ENCODE measurements around the gene RCC1. TPM values are rescaled to one million over a fixed set of nuclear protein-coding genes. Genes with fewer than 3 reads are reported as not detected.
"Not testable (repeated sequence)": the region's sequence is repeated elsewhere in the genome, so short reads cannot be mapped to it uniquely, and the experiment has no call there.

The RCC1 gene

DNA sequence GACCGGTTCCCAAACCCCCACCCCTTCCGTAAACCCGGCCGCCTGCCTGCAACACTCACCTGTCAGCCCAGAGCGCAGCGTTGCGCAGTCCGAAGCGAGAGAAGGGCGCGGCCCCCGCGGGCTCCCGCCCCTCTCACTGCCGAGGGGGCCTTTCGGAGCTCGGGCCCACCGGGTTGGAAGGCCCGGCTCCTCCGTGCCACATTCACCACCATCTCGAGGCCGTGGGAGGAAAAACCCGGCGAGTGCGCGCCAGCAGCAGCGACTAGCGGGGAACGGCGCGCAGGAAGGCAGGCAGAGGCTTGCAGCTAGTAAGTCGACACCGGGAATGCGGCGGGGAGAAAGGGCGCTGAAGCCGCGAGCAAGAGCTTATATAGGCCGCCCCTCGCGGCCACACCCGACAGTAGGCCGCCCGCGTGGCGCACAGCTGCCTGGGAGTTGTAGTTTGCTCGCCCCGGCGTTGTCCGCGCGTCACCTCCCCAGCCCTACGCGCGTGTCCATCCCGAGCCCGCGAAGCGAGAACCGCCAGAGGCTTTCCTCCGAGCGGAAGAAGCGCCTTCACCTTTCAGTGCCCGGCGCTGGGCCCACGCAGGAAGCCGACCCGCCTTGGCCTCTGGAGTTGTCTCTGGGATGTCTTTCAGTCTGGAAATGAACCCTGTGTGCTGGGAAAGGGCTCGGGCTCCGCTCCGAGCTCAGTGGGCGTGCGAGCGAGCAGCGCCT lies 75.8 kb downstream of the RCC1 start:
- Histone ChIP-seq H3K56ac (ENCODE audit: low read length) (peak overlapping the region; percentile 95), H3K4me3 (ENCODE audit: low read length) (peak overlapping the region; percentile 97), H3K18ac (ENCODE audit: low read length) (peak overlapping the region; percentile 40), H3K79me1 (ENCODE audit: low read length) (peaks cover 4% of the 10 kb centered on the region), H3K27ac (ENCODE audit: low read depth, low read length) (peak overlapping the region; percentile 18), H4K8ac (ENCODE audit: low read depth, low read length) (no peak overlapping the region), H3K4me2 (ENCODE audit: low read length) (peak overlapping the region; percentile 98), H2BK120ac (ENCODE audit: low read depth, low read length) (no peak overlapping the region), H2AK5ac (ENCODE audit: low read length) (no peak overlapping the region), H2BK15ac (replicated peaks; ENCODE audit: low read depth) (no peak overlapping the region), H3K27me3 (ENCODE audit: insufficient read depth, low read length, poor library complexity) (no peaks in the 10 kb centered on the region), H2BK5ac (ENCODE audit: low read length) (peak overlapping the region; percentile 51), H3K4me1 (ENCODE audit: control insufficient read depth, low read depth, low read length) (no peaks in the 10 kb centered on the region), H3K9ac (ENCODE audit: low read length) (peak overlapping the region; percentile 99), H4K5ac (ENCODE audit: low read length) (no peak overlapping the region), H3K36me3 (ENCODE audit: control insufficient read depth, insufficient read depth, low read length) (peaks cover 15% of the 10 kb centered on the region), H3K23ac (ENCODE audit: low read length) (peak overlapping the region; percentile 20), H3K4ac (ENCODE audit: low read depth, low read length) (no peak overlapping the region), H3K79me2 (ENCODE audit: control insufficient read depth, insufficient read depth, low read length) (peaks cover 24% of the 10 kb centered on the region)
- no CpG with 5 or more reads among the region's 75 CpGs for WGBS (ENCODE audit: extremely low coverage, insufficient coverage, low lambda C conversion rate)
- peak; percentile 96 for DNase-seq

DNA sequence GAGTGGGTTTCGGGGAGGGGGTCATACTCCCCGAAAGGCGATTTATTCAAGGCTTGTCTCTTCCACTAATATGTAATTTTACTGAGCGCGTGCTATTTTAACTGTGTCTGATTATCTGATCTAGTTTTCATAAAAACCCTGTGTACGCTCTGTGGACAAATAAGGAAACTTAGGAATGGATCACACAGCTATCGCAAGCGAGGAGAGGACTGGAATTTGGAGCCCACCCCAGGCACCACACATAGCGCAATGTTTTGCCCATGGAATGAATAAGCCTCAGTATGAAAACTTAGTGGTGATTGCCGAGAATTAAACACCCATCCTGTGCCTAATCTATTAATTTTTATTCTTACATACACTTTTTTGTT lies 76.4 kb downstream of the RCC1 start:
- H3K4me2 ChIP-seq (ENCODE audit: low read length) = peak overlapping the region; percentile 40
- H3K27me3 ChIP-seq (ENCODE audit: insufficient read depth, low read length, poor library complexity) = no peaks in the 10 kb centered on the region
- no peak overlapping the region for H2BK5ac ChIP-seq (ENCODE audit: low read length)
- peaks cover 24% of the 10 kb centered on the region for H3K79me2 ChIP-seq (ENCODE audit: control insufficient read depth, insufficient read depth, low read length)
- H3K9ac ChIP-seq (ENCODE audit: low read length) = peak overlapping the region; percentile 58
- no peak overlapping the region for H4K5ac ChIP-seq (ENCODE audit: low read length)
- H3K4me1 ChIP-seq (ENCODE audit: control insufficient read depth, low read depth, low read length) = no peaks in the 10 kb centered on the region
- H3K36me3 ChIP-seq (ENCODE audit: control insufficient read depth, insufficient read depth, low read length) = peaks cover 15% of the 10 kb centered on the region
- H3K79me1 ChIP-seq (ENCODE audit: low read length) = peaks cover 4% of the 10 kb centered on the region
- no peak overlapping the region for H2AK5ac ChIP-seq (ENCODE audit: low read length)
- no peak overlapping the region for H4K8ac ChIP-seq (ENCODE audit: low read depth, low read length)
- H3K18ac ChIP-seq (ENCODE audit: low read length) = no peak overlapping the region
- H2BK120ac ChIP-seq (ENCODE audit: low read depth, low read length) = no peak overlapping the region
- H3K56ac ChIP-seq (ENCODE audit: low read length) = peak overlapping the region; percentile 83
- DNase-seq = no peak
- no peak overlapping the region for H3K27ac ChIP-seq (ENCODE audit: low read depth, low read length)
- no peak overlapping the region for H3K4ac ChIP-seq (ENCODE audit: low read depth, low read length)
- H2BK15ac ChIP-seq (replicated peaks; ENCODE audit: low read depth) = no peak overlapping the region
- no CpG with 5 or more reads among the region's 10 CpGs for WGBS (ENCODE audit: extremely low coverage, insufficient coverage, low lambda C conversion rate)
- H3K4me3 ChIP-seq (ENCODE audit: low read length) = peak overlapping the region; percentile 6
- H3K23ac ChIP-seq (ENCODE audit: low read length) = no peak overlapping the region

DNA sequence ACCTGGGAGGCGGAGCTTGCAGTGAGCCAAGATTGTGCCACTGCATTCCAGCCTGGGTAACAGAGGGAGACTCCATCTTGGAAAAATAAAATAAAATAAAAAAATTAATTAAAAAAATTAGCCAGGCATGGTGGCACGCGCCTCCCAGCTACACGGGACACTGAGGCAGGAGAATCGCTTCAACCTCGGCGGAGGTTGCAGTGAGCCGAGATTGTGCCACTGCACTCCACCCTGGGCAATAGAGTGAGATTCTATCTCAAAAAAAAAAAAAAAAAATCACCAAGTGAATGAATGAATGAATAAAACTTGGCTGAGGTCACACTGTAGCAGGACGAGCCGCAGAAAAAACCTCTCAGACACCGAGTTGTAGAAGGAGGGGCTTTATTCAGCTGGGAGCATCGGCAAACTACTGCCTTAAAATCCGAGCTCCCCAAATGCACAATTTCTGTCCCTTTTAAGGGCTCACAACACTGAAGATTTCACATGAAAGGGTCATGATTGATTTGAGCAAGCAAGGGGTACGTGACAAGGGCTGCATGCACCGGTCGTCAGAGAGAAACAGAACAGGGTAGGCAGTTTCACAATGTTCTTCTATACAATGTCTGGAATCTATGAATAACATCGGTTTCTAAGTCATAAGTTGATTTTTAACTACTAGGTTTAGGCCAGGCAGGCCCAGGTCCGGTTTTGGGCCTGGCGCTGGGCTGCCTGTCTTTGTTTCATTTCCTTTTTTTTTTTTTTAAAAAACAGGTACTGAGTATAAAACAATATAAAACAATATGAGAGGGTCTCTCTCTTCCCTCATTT lies 80.9 kb downstream of the RCC1 start:
- H2AK5ac ChIP-seq (ENCODE audit: low read length); H3K9ac ChIP-seq (ENCODE audit: low read length); H4K8ac ChIP-seq (ENCODE audit: low read depth, low read length); H4K5ac ChIP-seq (ENCODE audit: low read length); H3K4me1 ChIP-seq (ENCODE audit: control insufficient read depth, low read depth, low read length); H2BK5ac ChIP-seq (ENCODE audit: low read length); H3K27me3 ChIP-seq (ENCODE audit: insufficient read depth, low read length, poor library complexity); H3K18ac ChIP-seq (ENCODE audit: low read length); H3K4me3 ChIP-seq (ENCODE audit: low read length); H2BK15ac ChIP-seq (replicated peaks; ENCODE audit: low read depth); H3K27ac ChIP-seq (ENCODE audit: low read depth, low read length); H3K4ac ChIP-seq (ENCODE audit: low read depth, low read length); DNase-seq; H3K23ac ChIP-seq (ENCODE audit: low read length); H3K36me3 ChIP-seq (ENCODE audit: control insufficient read depth, insufficient read depth, low read length); H2BK120ac ChIP-seq (ENCODE audit: low read depth, low read length); H3K79me2 ChIP-seq (ENCODE audit: control insufficient read depth, insufficient read depth, low read length); H3K56ac ChIP-seq (ENCODE audit: low read length); H3K79me1 ChIP-seq (ENCODE audit: low read length); H3K4me2 ChIP-seq (ENCODE audit: low read length): not testable (repeated sequence)
- whole genome bisulfite sequencing (ENCODE audit: extremely low coverage, insufficient coverage, low lambda C conversion rate) = no CpG with 5 or more reads among the region's 19 CpGs

Small RNAs within 50 kb of the gene (small RNA-seq; reads per million reads assigned to genes)
- gene RNU6ATAC27P (ENCODE audit: insufficient read depth) (not detected), gene SNORA16A (ENCODE audit: insufficient read depth) (not detected), gene SNORA44 (ENCODE audit: insufficient read depth) (not detected), gene SNORA61 (ENCODE audit: insufficient read depth) (not detected), gene SNORA73A (ENCODE audit: insufficient read depth) (not detected), gene SNORA73B (ENCODE audit: insufficient read depth) (40.5 reads per million, percentile 94 among the genes with 10 or more reads in this experiment), gene SNORD99 (ENCODE audit: insufficient read depth) (15,549 reads per million, percentile 100 among the genes with 10 or more reads in this experiment)

Data from mesendoderm (in vitro differentiated cells).